Muscle of back (tissue), 11 donors: ENCODE data around the gene ATG13. TPM values are rescaled to one million over a fixed set of nuclear protein-coding genes. Genes with fewer than 3 reads are reported as not detected.
A peak's percentile ranks its signal among the peaks of the same experiment; 100 is the strongest.
"Not testable (repeated sequence)": the region's sequence is repeated elsewhere in the genome, so short reads cannot be mapped to it uniquely, and the experiment has no call there.

Source experiments
- DNase-seq, 3 donors: peaks; one replicate each; pipeline versions ENCODE4 v3.0.0 to v3.0.0-alpha.2; 2013
- polyA plus RNA-seq, 10 donors: library from polyadenylated mRNA; unstranded; fragments of 120-200 nt; gene quantifications; one replicate each; pipeline ENCODE4 v1.2.1, GENCODE V29; 2013; ENCODE audit not compliant: insufficient read length in 10 of 10

Gene ATG13
- polyA plus RNA-seq, 10 donors, result 28.8 to 47.7 (median 34.6) TPM

- no peak for DNase-seq
Observed at GRCh38 chr11:46642627-46643335, 25.4 kb downstream of the ATG13 start.

DNA sequence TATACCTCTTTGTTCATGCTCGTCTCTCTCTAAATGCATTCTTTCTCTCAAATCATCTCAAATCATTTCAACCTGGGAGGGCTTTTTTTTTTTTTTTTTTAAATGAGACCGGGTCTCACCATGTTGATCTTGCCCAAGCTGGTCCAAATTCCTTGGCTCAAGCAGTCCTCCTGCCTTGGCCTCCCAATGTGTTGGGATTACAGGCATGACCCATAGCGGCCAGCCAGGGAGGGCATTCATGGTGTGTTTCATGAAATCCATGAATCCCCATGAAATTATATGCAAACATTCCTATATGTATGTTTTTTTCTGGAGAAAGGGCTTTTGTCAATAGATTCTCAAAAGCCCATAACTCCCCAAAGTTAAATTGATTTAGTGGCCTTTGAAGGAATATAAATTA is 26.2 kb downstream of the ATG13 start:
- DNase-seq, result no peak

GRCh38 chr11:46643986-46644385 is 26.6 kb downstream of the ATG13 start:
- no peak for DNase-seq

DNA sequence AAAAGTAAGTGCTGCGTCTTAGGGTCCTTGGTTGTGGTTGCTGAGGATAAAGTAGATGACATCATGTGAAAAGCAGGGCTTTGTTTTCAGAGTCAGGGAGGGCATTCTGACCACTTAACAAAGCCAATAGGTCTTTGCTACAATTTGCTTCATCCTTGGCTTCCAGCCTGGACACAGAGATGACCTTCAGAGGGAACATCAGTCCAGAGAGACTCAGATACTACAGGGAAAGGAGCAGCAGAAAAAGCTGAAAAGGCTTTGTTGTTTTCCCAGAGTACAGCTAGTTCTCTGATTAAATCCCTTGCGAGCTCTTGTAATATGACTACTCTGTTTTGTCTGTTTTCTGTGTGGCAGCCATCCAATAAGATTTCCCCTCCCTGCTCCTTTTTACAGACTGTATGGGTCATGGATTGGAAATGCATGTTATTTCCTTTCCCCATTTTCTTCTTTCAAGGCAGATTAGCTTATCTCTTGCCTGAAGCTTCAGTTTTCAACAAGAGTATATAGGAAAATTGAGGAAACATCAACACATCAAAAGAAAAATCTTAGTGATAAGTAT is 31.9 kb downstream of the ATG13 start:
- DNase-seq, result peak; percentile 63 to 92 (median 84)

GRCh38 chr11:46655631-46656030 is 38.3 kb downstream of the ATG13 start:
- DNase-seq, result no peak

- DNase-seq, result no peak
Observed at GRCh38 chr11:46657186-46657585, 39.8 kb downstream of the ATG13 start.

DNA sequence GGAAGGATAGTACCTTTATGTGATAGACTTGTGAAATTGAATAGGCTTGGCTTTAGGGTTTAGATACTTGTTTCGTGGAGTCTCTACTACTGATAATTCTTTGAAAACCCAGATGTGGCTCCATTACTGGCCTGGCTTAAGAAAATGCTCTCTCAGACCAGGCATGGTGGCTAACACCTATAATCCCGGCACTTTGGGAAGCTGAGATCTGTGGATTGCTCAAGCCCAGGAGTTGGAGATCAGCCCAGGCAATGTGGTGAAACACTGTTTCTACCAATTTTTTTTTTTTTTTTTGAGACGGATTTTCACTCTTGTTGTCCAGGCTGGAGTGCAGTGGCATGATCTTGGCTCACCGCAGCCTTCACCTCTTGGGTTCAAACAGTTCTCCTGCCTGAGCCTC is 40.9 kb downstream of the ATG13 start:
- no peak for DNase-seq

DNA sequence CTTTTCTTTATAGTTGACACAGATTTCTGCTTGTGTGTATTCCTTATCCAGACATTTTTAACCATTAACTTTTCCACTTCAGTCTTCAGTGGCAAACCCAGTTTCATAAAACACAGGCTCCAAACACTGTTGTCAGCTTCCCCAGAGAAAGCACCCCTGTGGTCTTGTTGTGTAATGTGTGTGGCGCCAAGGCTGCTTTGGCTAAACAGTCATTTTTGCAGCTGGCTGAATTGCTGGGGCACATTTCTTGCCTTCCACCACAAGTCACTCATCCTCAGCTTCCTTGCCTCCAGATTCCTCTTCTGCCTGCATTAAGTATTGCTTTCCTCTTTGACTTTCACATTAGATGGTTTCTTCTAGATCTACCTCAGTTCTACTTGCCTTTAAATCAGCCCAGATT is 42.6 kb downstream of the ATG13 start:
- no peak for DNase-seq

DNA sequence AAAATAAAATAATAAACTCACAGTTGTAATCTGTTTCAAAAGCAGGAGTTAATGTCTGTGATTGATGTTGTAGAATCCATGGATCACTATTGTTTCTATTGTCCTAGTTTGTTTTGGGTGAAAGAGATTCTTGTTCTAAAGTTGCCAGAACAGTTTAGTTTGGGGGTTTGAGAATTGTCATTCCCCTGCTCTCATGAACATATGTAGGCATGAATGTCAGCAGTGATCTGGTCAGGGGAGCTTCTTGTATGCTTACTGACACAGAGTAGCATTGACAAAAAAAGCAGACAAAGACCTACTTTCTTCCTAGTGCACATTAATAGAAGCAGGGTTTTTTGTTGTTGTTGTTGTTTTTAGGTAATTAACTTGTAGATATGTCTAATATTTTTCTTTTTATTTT is 44.5 kb downstream of the ATG13 start:
- no peak for DNase-seq

DNA sequence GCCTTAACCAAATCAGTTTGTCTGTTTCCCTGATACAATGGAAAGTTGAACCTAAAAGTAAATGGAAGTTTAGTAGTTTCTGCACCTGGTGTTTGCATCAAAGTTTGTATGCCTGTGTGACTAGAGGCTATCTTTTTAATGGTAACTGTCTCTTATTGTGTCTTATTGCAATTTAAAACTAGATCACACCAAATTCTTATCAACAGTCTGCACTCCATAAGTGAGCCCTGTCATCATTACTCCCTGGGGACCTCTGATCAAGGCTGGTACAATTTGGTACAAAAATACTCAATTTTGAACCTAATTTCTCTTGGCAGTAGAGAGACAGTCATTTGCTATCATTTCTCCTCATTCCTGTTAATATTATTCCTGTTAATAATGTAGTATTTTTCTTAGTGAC is 45.0 kb downstream of the ATG13 start:
- DNase-seq, result no peak

GRCh38 chr11:46663277-46663940 is 46.1 kb downstream of the ATG13 start:
- DNase-seq, result no peak

DNA sequence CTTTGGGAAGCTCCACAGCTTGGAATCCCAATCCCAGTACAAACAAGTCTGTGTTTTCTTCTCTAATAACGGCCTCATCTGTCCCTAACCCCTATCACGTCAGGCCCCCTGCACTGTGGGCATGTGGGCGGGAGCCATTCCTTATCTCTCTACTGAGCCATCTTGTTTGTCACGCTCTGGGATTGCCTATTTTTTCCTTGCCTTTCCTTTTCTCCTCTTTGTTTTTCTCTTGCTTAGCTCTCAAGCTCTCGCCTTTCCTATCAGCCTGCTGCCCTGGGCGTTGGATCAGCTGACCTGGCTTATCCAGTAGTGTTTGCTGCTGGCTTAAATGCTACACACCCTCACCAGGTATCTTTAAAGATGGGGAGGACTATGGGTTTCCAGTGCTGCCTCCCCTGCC is 47.3 kb downstream of the ATG13 start:
- no peak for DNase-seq

DNA sequence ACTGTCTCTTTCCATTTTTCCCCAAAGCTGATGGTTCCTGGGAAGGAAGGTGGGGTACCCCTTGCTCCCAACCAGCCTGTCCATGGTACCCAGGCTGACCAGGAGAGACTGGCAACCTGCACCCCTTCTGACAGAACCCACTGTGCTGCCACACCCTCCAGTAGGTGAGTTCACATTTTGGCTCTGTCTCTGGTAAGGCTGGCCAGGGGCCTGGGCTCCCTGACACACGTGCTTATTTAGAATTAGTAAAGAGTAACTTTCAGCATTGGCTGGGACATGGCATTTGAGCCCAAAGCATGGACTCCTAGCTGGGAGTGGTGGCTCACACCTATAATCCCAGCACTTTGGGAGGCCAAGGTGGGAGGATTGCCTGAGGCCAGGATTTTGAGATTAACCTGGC is 48.0 kb downstream of the ATG13 start:
- no peak for DNase-seq

- peak in 1 of 3 donors; percentile 44 for DNase-seq
Observed at GRCh38 chr11:46666516-46666915, 49.2 kb downstream of the ATG13 start.

DNA sequence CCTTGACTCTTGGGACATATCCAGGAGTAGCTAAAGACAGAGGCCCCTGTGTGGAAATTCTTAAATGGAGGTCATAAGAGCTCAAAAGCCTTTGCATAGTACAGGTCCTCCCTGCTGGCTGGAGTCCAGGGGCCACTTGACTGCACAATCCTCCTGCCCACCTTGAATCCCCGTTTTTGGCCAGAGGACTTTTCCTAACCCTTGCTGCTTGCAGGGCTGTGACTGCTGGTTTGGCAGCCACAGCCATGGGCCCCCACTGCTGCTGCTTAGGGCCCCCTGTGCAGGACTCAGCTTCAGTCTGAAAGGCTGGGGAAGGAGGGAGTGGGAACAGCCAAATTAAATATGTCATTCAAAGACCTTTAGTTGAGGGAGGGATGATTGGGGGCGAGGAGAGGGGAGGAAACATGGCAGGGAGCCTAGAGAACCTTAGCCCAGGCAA is 49.7 kb downstream of the ATG13 start:
- DNase-seq, result peak in 1 of 3 donors; percentile 38

- no peak for DNase-seq
Observed at GRCh38 chr11:46668480-46669085, 51.2 kb downstream of the ATG13 start.

- no peak for DNase-seq
Observed at GRCh38 chr11:46669711-46670139, 52.4 kb downstream of the ATG13 start.

DNA sequence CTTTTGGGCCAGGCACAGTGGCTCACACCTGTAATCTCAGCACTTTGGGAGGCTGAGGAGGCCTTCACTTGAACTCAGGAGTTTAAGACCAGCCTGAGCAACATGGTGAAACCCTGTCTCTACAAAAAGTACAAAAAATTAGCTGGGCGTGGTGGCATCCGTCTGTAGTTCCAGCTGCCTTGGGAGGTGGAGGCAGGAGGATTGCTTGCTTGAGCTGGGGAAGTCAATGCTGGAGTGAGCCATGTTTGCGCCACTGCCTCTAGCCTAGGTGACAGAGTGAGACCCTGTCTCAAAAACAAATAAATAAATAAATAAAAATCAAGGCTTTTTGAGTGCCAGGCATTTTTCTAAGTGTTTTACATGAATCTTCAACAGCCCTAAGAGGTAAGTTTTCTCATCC is 53.2 kb downstream of the ATG13 start:
- DNase-seq, result not testable (repeated sequence)

DNA sequence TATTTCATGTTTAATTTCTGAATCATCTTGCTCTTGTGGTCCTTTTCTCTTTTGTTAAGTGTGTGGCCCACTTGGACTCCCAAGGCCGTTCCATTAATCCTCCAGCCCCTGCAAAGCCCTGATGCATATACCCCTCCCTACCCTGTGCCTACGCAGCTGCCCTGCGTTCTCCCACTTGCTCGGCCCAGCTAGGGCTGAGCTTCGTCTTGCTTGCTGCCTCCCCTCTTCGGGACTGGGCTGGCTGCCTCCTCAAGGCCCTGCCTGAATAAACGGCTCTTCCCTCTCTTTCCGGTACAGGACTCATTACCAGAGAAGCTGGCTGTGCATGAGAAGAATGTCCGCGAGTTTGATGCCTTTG is 54.6 kb downstream of the ATG13 start:
- no peak for DNase-seq

- no peak for DNase-seq
Observed at GRCh38 chr11:46672381-46672839, 55.1 kb downstream of the ATG13 start.

DNA sequence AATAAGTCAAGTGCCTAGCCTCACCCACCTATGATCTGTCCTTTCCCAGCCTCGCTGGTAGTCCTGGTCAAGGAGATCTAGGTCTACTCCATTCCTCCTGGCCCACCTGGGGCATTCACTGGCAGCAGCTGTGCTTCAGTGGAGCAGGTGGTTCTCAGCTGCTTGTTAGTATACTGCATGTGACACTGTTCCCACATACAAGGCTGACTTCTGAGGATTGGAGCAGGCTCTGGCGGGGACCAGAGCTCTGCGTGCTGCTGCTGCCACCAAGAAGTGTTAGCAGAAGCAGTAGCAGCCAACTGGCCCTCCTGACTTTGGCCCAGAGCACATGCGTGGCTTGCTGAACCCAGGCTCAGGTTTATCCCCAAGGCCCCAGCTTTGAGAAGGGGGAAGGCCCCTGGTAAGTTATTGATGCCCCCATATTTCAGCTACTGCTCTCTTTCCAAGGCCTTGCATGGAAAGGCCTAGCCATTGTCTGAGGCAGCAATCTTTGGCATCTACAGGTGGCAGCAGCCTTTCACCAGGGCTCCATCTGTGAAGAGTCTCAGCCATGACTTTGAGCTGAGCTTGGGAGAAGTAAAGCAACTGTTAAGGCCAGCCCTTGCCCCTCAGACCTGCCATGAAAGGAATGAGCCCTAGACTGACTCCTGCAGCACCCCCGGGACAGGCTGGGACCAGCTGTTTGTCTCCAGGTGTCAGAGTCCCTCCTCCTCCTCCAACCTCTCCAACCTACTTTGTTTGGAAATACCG is 56.5 kb downstream of the ATG13 start:
- DNase-seq, result no peak
